ENCODE results near the gene SPATA3. TPM values are rescaled to one million over a fixed set of nuclear protein-coding genes. Genes with fewer than 3 reads are reported as not detected.

The SPATA3 gene
- total and polyA plus RNA-seq, 2 of the 13 experiments (the other 11 are each of a cell fraction or from before 2014, with no cell fraction given): not detected

GRCh38 chr2:231000211-231000904 is 4.4 kb downstream of the SPATA3 start (continued):
- TF ChIP-seq ZBTB8A (CRISPR knock-in tag; IDR thresholded peaks at IDR 0.05; ENCODE audit: borderline replicate concordance, low read depth): no peak
- TF ChIP-seq E2F2 (CRISPR knock-in tag; IDR thresholded peaks at IDR 0.05; ENCODE audit: borderline replicate concordance): peak; percentile 31; the same call in 1 of the 2 replicates
- TF ChIP-seq ERF (CRISPR knock-in tag; IDR thresholded peaks at IDR 0.05): peak; percentile 52; the same call in 1 of the 2 replicates
- TF ChIP-seq PTBP1 (IDR thresholded peaks at IDR 0.05; ENCODE audit: low read depth, low read length, poor library complexity, severe bottlenecking): no peak
- TF ChIP-seq HNF4G (IDR thresholded peaks at IDR 0.05; ENCODE audit: borderline replicate concordance, low read depth, low read length): no peak
- no peak for TF ChIP-seq HNF4G (CRISPR knock-in tag; IDR thresholded peaks at IDR 0.05; ENCODE audit: borderline replicate concordance, low read depth)
- 0 out of 2 replicates have a peak, but pooled peaks have one; percentile 25 for TF ChIP-seq MEF2D (CRISPR knock-in tag; IDR thresholded peaks at IDR 0.05)
- no peak for TF ChIP-seq CENPBD1 (CRISPR knock-in tag; IDR thresholded peaks at IDR 0.05; ENCODE audit: borderline replicate concordance, low read depth)
- TF ChIP-seq ZNF17 (CRISPR knock-in tag; IDR thresholded peaks at IDR 0.05): no peak
- no peak for TF ChIP-seq NCOA1 (CRISPR knock-in tag; IDR thresholded peaks at IDR 0.05)
- TF ChIP-seq MTERF4 (CRISPR knock-in tag; IDR thresholded peaks at IDR 0.05): no peak
- no peak for TF ChIP-seq ZNF703 (CRISPR knock-in tag; IDR thresholded peaks at IDR 0.05; ENCODE audit: borderline replicate concordance)
- no peak for TF ChIP-seq TRAFD1 (CRISPR knock-in tag; IDR thresholded peaks at IDR 0.05; ENCODE audit: borderline replicate concordance)
- TF ChIP-seq NAIF1 (CRISPR knock-in tag; IDR thresholded peaks at IDR 0.05; ENCODE audit: borderline replicate concordance): no peak
- TF ChIP-seq ZNF207 (IDR thresholded peaks at IDR 0.05; ENCODE audit: borderline replicate concordance): no peak
- no peak for TF ChIP-seq NFATC3 (CRISPR knock-in tag; IDR thresholded peaks at IDR 0.05)
- TF ChIP-seq ZNF451 (CRISPR knock-in tag; IDR thresholded peaks at IDR 0.05): no peak
- no peak for TF ChIP-seq RCOR2 (CRISPR knock-in tag; IDR thresholded peaks at IDR 0.05)
- no peak for TF ChIP-seq SIN3A (IDR thresholded peaks at IDR 0.05; ENCODE audit: borderline replicate concordance, low read depth, low read length)
- TF ChIP-seq AHR (CRISPR knock-in tag; IDR thresholded peaks at IDR 0.05): no peak
- no peak for TF ChIP-seq ZNF251 (CRISPR knock-in tag; IDR thresholded peaks at IDR 0.05)
- TF ChIP-seq DRAP1 (CRISPR knock-in tag; IDR thresholded peaks at IDR 0.05): no peak
- no peak for TF ChIP-seq HES4 (CRISPR knock-in tag; IDR thresholded peaks at IDR 0.05; ENCODE audit: borderline replicate concordance)
- no peak for TF ChIP-seq U2AF1 (optimal IDR thresholded peaks at IDR 0.05; ENCODE audit: low read depth, low read length)
- TF ChIP-seq ZNF253 (CRISPR knock-in tag; IDR thresholded peaks at IDR 0.05; ENCODE audit: borderline replicate concordance): peak; percentile 44; the same call in 1 of the 2 replicates
